DOHH2 (cell line): Measurements from ENCODE around the gene RBCK1.

Experiments
- H3F3A ChIP-seq: fragments of 200-600 bp; sonication (generic), shearing (Covaris generic); 2 replicates; pipeline ENCODE4 v1.6.0; 2016; ENCODE audit warnings: antibody characterized with exemption, mild to moderate bottlenecking; ENCODE audit not compliant: control insufficient read depth, insufficient read depth
- H3K27ac ChIP-seq: fragments of 200-600 bp; sonication (generic); 2 replicates; pipeline ENCODE4 v1.5.1; 2014; ENCODE audit warnings: low read depth, mild to moderate bottlenecking, low read length, moderate library complexity
- H3K27me3 ChIP-seq: fragments of 200-600 bp; sonication (generic); 2 replicates; pipeline ENCODE4 v1.6.1; 2014; ENCODE audit warnings: mild to moderate bottlenecking, low read length, mixed read lengths; ENCODE audit not compliant: control insufficient read depth
- H3K36me3 ChIP-seq: fragments of 200-600 bp; sonication (generic); 2 replicates; pipeline ENCODE4 v1.6.1; 2014; ENCODE audit warnings: mild to moderate bottlenecking, low read length, moderate library complexity, mixed read lengths; ENCODE audit not compliant: control insufficient read depth
- H3K4me1 ChIP-seq: fragments of 200-600 bp; sonication (generic); 2 replicates; pipeline ENCODE4 v1.6.1; 2014; ENCODE audit warnings: mild to moderate bottlenecking, low read length, mixed read lengths; ENCODE audit not compliant: control insufficient read depth
- H3K4me2 ChIP-seq: fragments of 200-600 bp; sonication (generic); 2 replicates; pipeline ENCODE4 v1.6.0; 2014; ENCODE audit warnings: mild to moderate bottlenecking, low read length, moderate library complexity
- H3K4me3 ChIP-seq: fragments of 200-600 bp; sonication (generic); 2 replicates; pipeline ENCODE4 v1.5.1; 2014; ENCODE audit warnings: mild to moderate bottlenecking, low read length, mixed read lengths
- H3K79me2 ChIP-seq: fragments of 200-600 bp; sonication (generic); 2 replicates; pipeline ENCODE4 v1.6.1; 2014; ENCODE audit warnings: mild to moderate bottlenecking, low read length, mixed read lengths; ENCODE audit not compliant: control insufficient read depth
- H3K9me2 ChIP-seq: fragments of 200-600 bp; sonication (generic); replicated peaks from 2 replicates; pipeline ENCODE4 v1.6.1; 2014; ENCODE audit warnings: mild to moderate bottlenecking, low read length, mixed read lengths; ENCODE audit not compliant: control insufficient read depth
- H3K9me3 ChIP-seq: fragments of 200-600 bp; sonication (generic); 2 replicates; pipeline ENCODE4 v1.6.1; 2014; ENCODE audit warnings: antibody characterized with exemption, low read length, mixed read lengths; ENCODE audit not compliant: control insufficient read depth, insufficient read depth
- H4K20me1 ChIP-seq: fragments of 200-600 bp; sonication (generic); 2 replicates; pipeline ENCODE4 v1.6.0; 2014; ENCODE audit warnings: low read depth, mild to moderate bottlenecking, antibody characterized with exemption, low read length, moderate library complexity; ENCODE audit not compliant: control insufficient read depth, insufficient read depth
- EZH2phosphoT487 ChIP-seq: fragments of 200-600 bp; sonication (generic); IDR thresholded peaks from 2 replicates; pipeline ENCODE4 v1.6.1; 2017; ENCODE audit warnings: borderline replicate concordance, mild to moderate bottlenecking, antibody characterized with exemption, low read length, moderate library complexity, mixed read lengths
- TF ChIP-seq, protein P1 (sequence below): fragments of 200-600 bp; sonication (generic); IDR thresholded peaks from one replicate; pipeline ENCODE4 v1.5.1; 2014; ENCODE audit warnings: antibody characterized with exemption, mild to moderate bottlenecking, low read depth, low read length; ENCODE audit not compliant: poor library complexity, severe bottlenecking

The RBCK1 gene

DNA sequence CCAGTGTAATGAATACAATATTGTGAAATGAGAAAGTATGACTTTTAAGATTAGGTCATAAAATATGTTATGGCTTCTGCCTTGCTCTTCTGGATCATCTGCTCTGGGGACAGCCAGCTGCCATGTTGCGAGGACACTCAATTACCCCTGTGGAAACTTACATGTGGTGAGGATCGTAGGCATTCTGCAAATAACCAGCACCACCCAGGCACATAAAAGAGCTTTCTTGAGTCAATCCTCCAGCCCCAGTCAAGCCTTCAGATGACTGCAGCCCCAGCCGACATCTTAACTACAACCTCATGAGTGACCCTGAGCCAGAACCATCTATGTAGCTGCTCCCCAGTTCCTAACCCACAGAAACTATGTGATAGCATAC, 4.5 kb upstream of the RBCK1 start:
- no peaks in the 10 kb centered on the region for H3K9me3 ChIP-seq
- no peaks in the 10 kb centered on the region; the same call in 1 of the 2 replicates for H3K36me3 ChIP-seq
- peaks cover 4% of the 10 kb centered on the region for H3K79me2 ChIP-seq
- H4K20me1 ChIP-seq = no peaks in the 10 kb centered on the region
- no peaks in the 10 kb centered on the region for H3K27me3 ChIP-seq
- H3K4me1 ChIP-seq = peaks cover 32% of the 10 kb centered on the region
- no peak overlapping the region for H3K4me3 ChIP-seq
- H3K27ac ChIP-seq = no peak overlapping the region
- no peaks in the 10 kb centered on the region for H3K9me2 ChIP-seq
- no peak for TF ChIP-seq EZH2phosphoT487
- TF ChIP-seq, protein P1, sequence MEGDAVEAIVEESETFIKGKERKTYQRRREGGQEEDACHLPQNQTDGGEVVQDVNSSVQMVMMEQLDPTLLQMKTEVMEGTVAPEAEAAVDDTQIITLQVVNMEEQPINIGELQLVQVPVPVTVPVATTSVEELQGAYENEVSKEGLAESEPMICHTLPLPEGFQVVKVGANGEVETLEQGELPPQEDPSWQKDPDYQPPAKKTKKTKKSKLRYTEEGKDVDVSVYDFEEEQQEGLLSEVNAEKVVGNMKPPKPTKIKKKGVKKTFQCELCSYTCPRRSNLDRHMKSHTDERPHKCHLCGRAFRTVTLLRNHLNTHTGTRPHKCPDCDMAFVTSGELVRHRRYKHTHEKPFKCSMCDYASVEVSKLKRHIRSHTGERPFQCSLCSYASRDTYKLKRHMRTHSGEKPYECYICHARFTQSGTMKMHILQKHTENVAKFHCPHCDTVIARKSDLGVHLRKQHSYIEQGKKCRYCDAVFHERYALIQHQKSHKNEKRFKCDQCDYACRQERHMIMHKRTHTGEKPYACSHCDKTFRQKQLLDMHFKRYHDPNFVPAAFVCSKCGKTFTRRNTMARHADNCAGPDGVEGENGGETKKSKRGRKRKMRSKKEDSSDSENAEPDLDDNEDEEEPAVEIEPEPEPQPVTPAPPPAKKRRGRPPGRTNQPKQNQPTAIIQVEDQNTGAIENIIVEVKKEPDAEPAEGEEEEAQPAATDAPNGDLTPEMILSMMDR = no peak
- H3K4me2 ChIP-seq = no peak overlapping the region
- H3F3A ChIP-seq = peaks cover 3% of the 10 kb centered on the region; the same call in 1 of the 2 replicates

DNA sequence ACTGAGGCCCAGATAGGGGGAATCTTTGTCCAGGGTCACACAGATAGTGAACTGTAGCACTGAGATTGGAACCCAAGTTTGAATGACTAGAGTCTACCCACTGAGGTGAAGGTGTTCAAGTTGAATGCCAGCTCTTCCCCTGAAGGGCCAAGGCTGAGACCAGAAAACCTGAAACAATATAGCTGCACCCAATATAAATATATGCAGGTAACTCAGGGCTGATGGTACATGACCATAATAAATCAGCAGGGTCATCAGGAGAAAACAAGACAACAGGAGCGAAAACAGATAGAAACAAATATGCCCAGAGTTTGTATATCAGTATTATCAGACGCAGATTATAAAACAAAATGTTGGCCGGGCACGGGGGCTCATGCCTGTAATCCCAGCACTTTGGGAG, 4.0 kb upstream of the RBCK1 start:
- Histone ChIP-seq H3K79me2 (peaks cover 9% of the 10 kb centered on the region), H3F3A (peaks cover 3% of the 10 kb centered on the region; the same call in 1 of the 2 replicates), H3K4me3 (no peak overlapping the region), H3K9me2 (no peaks in the 10 kb centered on the region), H3K9me3 (no peaks in the 10 kb centered on the region), H3K36me3 (no peaks in the 10 kb centered on the region; the same call in 1 of the 2 replicates), H3K4me2 (no peak overlapping the region), H3K27ac (no peak overlapping the region), H4K20me1 (no peaks in the 10 kb centered on the region), H3K4me1 (peaks cover 37% of the 10 kb centered on the region), H3K27me3 (no peaks in the 10 kb centered on the region)
- TF ChIP-seq, protein P1 = no peak
- TF ChIP-seq EZH2phosphoT487 = no peak

DNA sequence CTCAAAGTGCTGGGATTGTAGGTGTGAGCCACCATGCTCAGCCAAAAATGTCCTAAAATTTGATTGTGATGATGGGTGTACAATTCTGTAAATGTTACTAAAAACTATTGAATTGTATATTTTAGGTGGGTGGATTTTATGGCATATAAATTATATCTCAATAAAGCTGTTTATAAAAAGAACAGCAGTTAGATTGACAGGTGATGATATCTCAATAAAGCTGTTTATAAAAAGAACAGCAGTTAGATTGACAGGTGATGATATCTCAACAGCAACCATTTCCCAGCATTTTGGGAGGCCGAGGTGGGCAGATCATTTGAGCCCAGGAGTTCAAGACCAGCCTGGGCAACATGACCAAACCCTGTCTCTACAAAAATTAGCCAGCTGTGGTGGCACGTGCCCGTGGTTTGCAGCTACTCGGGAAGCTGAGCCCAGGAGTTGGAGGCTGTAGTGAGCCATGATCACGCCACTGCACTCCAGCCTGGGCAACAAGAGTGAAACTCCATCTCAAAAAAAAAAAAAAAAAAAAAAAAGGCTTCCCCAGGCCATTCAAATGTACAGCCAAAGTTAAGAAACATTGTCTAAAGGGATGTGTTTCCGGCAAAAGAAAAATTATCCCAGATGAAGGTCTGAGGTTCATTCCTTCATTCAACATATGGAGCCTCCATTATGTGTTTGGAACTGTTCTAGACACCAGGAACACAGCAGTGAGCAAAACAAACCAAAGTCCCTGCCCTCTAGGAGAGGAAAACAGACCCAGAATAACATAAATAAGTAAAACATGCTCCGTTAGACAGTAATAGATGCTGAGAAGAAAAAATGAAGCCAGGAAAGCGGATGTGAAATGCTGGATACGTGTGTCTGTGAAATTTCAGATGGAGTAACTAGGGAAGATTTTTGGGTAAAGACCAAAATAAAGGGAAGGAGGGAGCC, 1.6 kb upstream of the RBCK1 start:
- peaks cover 3% of the 10 kb centered on the region; the same call in 1 of the 2 replicates for H3F3A ChIP-seq
- peaks cover 40% of the 10 kb centered on the region for H3K4me1 ChIP-seq
- H4K20me1 ChIP-seq = no peaks in the 10 kb centered on the region
- TF ChIP-seq, protein P1 = no peak
- no peak for TF ChIP-seq EZH2phosphoT487
- no peaks in the 10 kb centered on the region for H3K9me3 ChIP-seq
- H3K4me3 ChIP-seq = peak overlapping the region; percentile 74
- H3K27me3 ChIP-seq = no peaks in the 10 kb centered on the region
- peaks cover 9% of the 10 kb centered on the region for H3K36me3 ChIP-seq
- peaks cover 14% of the 10 kb centered on the region for H3K79me2 ChIP-seq
- H3K9me2 ChIP-seq = no peaks in the 10 kb centered on the region
- peak overlapping the region; percentile 91 for H3K4me2 ChIP-seq
- H3K27ac ChIP-seq = no peak overlapping the region
